HCT116 (cell line): ENCODE measurements around the gene SEMA6A. TPM values are rescaled to one million over a fixed set of nuclear protein-coding genes. Genes with fewer than 3 reads are reported as not detected.

ENCODE experiments used
- ATAC-seq: fragments of 200-7000 bp; cut with Tn5 transposase; 2 replicates; pipeline ENCODE4 v1.9.1; 2020; ENCODE audit warnings: mild to moderate bottlenecking, moderate library complexity
- BruUV-seq: library from RNA; stranded (reverse); fragments of 400-500 nt; replicated peaks from 2 replicates; lab custom pipeline; 2021; lab: Mats Ljungman, UMichigan
- CTCF ChIA-PET: fragments of 300-600 bp; sonication (Branson Sonifier 250); formaldehyde crosslinking; loops from one replicate; lab custom pipeline; 2021; ENCODE audit warnings: antibody characterized with exemption; lab: Charles Lee
- POLR2A ChIA-PET: fragments of 300-600, 350-600 bp; sonication (Branson Sonifier 250); formaldehyde crosslinking; loops from one replicate; lab custom pipeline; 2021; ENCODE audit warnings: antibody characterized with exemption; lab: Charles Lee
- RAD21 ChIA-PET, 2 experiments: fragments of 300-600 bp; sonication (Branson Sonifier 250); formaldehyde crosslinking; loops; one replicate each; lab custom pipeline; 2023; ENCODE audit warnings: low total read pairs in 2 of 2; ENCODE audit not compliant: uncharacterized antibody in 2 of 2, unreplicated experiment in 2 of 2, low non-redundant PET in 1 of 2; lab: Charles Lee
- DNase-seq: peaks from one replicate; pipeline ENCODE4 v3.0.0-alpha.2; 2010; ENCODE audit warnings: low read depth, low spot score
- H2AFZ ChIP-seq: fragments of 200-600 bp; shearing (Covaris generic), sonication (generic); 2 replicates; pipeline ENCODE4 v1.6.1; 2017; ENCODE audit warnings: low read depth, mixed run types, mixed read lengths, antibody characterized with exemption, low read length; ENCODE audit not compliant: poor library complexity, severe bottlenecking
- H3K27ac ChIP-seq: 2 replicates; pipeline ENCODE4 v1.5.1; 2012; ENCODE audit warnings: low read depth, low read length
- H3K27me3 ChIP-seq: fragments of 200-600 bp; sonication (generic); 2 replicates; pipeline ENCODE4 v1.6.1; 2016; ENCODE audit warnings: mixed run types, low read length, mixed read lengths; ENCODE audit not compliant: insufficient read depth
- H3K36me3 ChIP-seq, 2 experiments: fragments of 200-500 bp in 1 of 2; fragments of 200-600 bp in 1 of 2; sonication (Bioruptor generic) in 1 of 2; sonication (generic) in 1 of 2; 2 replicates each; pipeline versions ENCODE4 v1.5.1 to v1.6.1; 2014 to 2016; ENCODE audit warnings: low read length in 2 of 2, inconsistent platforms in 1 of 2, mixed read lengths in 1 of 2, mixed run types in 1 of 2; ENCODE audit not compliant: insufficient read depth in 2 of 2, control insufficient read depth in 1 of 2
- H3K4me1 ChIP-seq, 2 experiments: fragments of 200-600 bp in 1 of 2; sonication (generic) in 1 of 2; 2 replicates each; pipeline versions ENCODE4 v1.5.1 to v1.6.1; 2012 to 2017; ENCODE audit warnings: low read length in 2 of 2, inconsistent platforms in 1 of 2, mild to moderate bottlenecking in 1 of 2, mixed read lengths in 1 of 2, mixed run types in 1 of 2, moderate library complexity in 1 of 2; ENCODE audit not compliant: insufficient read depth in 2 of 2, control insufficient read depth in 1 of 2
- H3K4me2 ChIP-seq: fragments of 200-600 bp; sonication (generic); 2 replicates; pipeline ENCODE4 v1.6.1; 2017; ENCODE audit warnings: mixed run types, low read length, mixed read lengths
- H3K4me3 ChIP-seq, 2 experiments: fragments of 200-600 bp in 1 of 2; sonication (generic) in 1 of 2; replicated peaks in 1 of 2; 2 replicates each; pipeline ENCODE4 v1.5.1; 2011 to 2016; ENCODE audit warnings: low read length in 2 of 2, control low read depth in 1 of 2, low read depth in 1 of 2, mild to moderate bottlenecking in 1 of 2, mixed read lengths in 1 of 2, mixed run types in 1 of 2
- H3K79me2 ChIP-seq: fragments of 200-600 bp; sonication (generic); 2 replicates; pipeline ENCODE4 v1.6.1; 2017; ENCODE audit warnings: mild to moderate bottlenecking, mixed run types, low read length, moderate library complexity, mixed read lengths; ENCODE audit not compliant: insufficient read depth
- H3K9ac ChIP-seq: fragments of 200-600 bp; sonication (generic); 2 replicates; pipeline ENCODE4 v1.6.1; 2016; ENCODE audit warnings: low read length, mixed read lengths
- H3K9me2 ChIP-seq: fragments of 200-600 bp; sonication (generic), shearing (Covaris generic); 2 replicates; pipeline ENCODE4 v1.6.1; 2017; ENCODE audit warnings: mixed run types, mild to moderate bottlenecking, moderate library complexity; ENCODE audit not compliant: insufficient read depth
- H3K9me3 ChIP-seq, 2 experiments: fragments of 200-500 bp in 1 of 2; fragments of 200-600 bp in 1 of 2; sonication (Bioruptor generic) in 1 of 2; sonication (generic) in 1 of 2; 2 replicates each; pipeline ENCODE4 v1.6.1; 2014 to 2017; ENCODE audit warnings: low read length in 2 of 2, mixed read lengths in 2 of 2, inconsistent platforms in 1 of 2, low read depth in 1 of 2, mild to moderate bottlenecking in 1 of 2, mixed run types in 1 of 2, moderate library complexity in 1 of 2; ENCODE audit not compliant: control insufficient read depth in 1 of 2, insufficient read depth in 1 of 2
- H4K20me1 ChIP-seq: fragments of 200-600 bp; sonication (generic), shearing (Covaris generic); 2 replicates; pipeline ENCODE4 v1.6.1; 2017; ENCODE audit warnings: mixed run types, mild to moderate bottlenecking, moderate library complexity; ENCODE audit not compliant: insufficient read depth
- ATF3 ChIP-seq: IDR thresholded peaks from 2 replicates; pipeline ENCODE4 v1.6.1; 2012
- CBX3 ChIP-seq: IDR thresholded peaks from 2 replicates; pipeline ENCODE4 v1.6.1; 2012; ENCODE audit warnings: low read depth
- CEBPB ChIP-seq: IDR thresholded peaks from 2 replicates; pipeline ENCODE4 v1.6.1; 2012; ENCODE audit warnings: low read depth
- CTCF ChIP-seq, 3 experiments: fragments of 200-600 bp in 1 of 3; sonication (generic) in 1 of 3; IDR thresholded peaks in 2 of 3; conservative IDR thresholded peaks in 1 of 3; 2 replicates each; pipeline ENCODE4 v1.5.1; 2012 to 2017; ENCODE audit warnings: low read depth in 2 of 3, low read length in 2 of 3, antibody characterized with exemption in 1 of 3, borderline replicate concordance in 1 of 3, control low read depth in 1 of 3, mild to moderate bottlenecking in 1 of 3, mixed read lengths in 1 of 3, mixed run types in 1 of 3, moderate library complexity in 1 of 3; ENCODE audit not compliant: insufficient read depth in 1 of 3
- EGR1 ChIP-seq: IDR thresholded peaks from 2 replicates; pipeline ENCODE4 v1.6.1; 2012; ENCODE audit warnings: low read depth
- ELF1 ChIP-seq: IDR thresholded peaks from 2 replicates; pipeline ENCODE4 v1.6.1; 2012; ENCODE audit warnings: low read depth, borderline replicate concordance
- EZH2 ChIP-seq: fragments of 200-600 bp; sonication (generic); IDR thresholded peaks from 2 replicates; pipeline ENCODE4 v1.6.1; 2017; ENCODE audit warnings: antibody characterized with exemption, mixed run types
- EZH2phosphoT487 ChIP-seq: fragments of 200-600 bp; IDR thresholded peaks from 2 replicates; pipeline ENCODE4 v1.6.1; 2018; ENCODE audit warnings: antibody characterized with exemption, borderline replicate concordance
- FOSL1 ChIP-seq: IDR thresholded peaks from 2 replicates; pipeline ENCODE4 v1.6.1; 2012; ENCODE audit warnings: low read depth
- POLR2AphosphoS5 ChIP-seq: IDR thresholded peaks from 2 replicates; pipeline ENCODE4 v1.6.1; 2011; ENCODE audit warnings: mild to moderate bottlenecking, low read depth, low read length, moderate library complexity
- RAD21 ChIP-seq: IDR thresholded peaks from 2 replicates; pipeline ENCODE4 v1.6.1; 2012; ENCODE audit warnings: low read depth, mild to moderate bottlenecking
- REST ChIP-seq: IDR thresholded peaks from 2 replicates; pipeline ENCODE4 v1.6.1; 2012; ENCODE audit warnings: low read depth
- SP1 ChIP-seq: IDR thresholded peaks from 2 replicates; pipeline ENCODE4 v1.6.1; 2012; ENCODE audit warnings: low read depth
- SRF ChIP-seq: IDR thresholded peaks from 2 replicates; pipeline ENCODE4 v1.6.1; 2012; ENCODE audit warnings: low read depth
- TCF7L2 ChIP-seq: IDR thresholded peaks from 2 replicates; pipeline ENCODE4 v1.7.0; 2011; ENCODE audit warnings: borderline replicate concordance, inconsistent platforms; ENCODE audit not compliant: insufficient read depth, insufficient read length; ENCODE audit errors: extremely low read depth
- ZBTB33 ChIP-seq: IDR thresholded peaks from 2 replicates; pipeline ENCODE4 v1.6.1; 2011; ENCODE audit warnings: mild to moderate bottlenecking, low read length, moderate library complexity; ENCODE audit not compliant: insufficient replicate concordance; ENCODE audit errors: extremely low read depth
- ZFX ChIP-seq: fragments of 450-650 bp; IDR thresholded peaks from 2 replicates; pipeline ENCODE4 v1.6.1; 2017
- ZNF274 ChIP-seq: fragments of 200-500 bp; sonication (Bioruptor generic); IDR thresholded peaks from 2 replicates; pipeline ENCODE4 v1.6.1; 2014; ENCODE audit warnings: mild to moderate bottlenecking, low read depth, low read length, inconsistent platforms
- intact Hi-C: fragments of 100-400 bp; cut with micrococcal nuclease; formaldehyde crosslinking; loops from 2 replicates; pipeline ENCODE4 v1.10.0; 2022
- total RNA-seq: library from RNA; stranded (reverse); gene quantifications from one replicate; pipeline ENCODE4 v1.2.1, GENCODE V29; 2021; ENCODE audit not compliant: unreplicated experiment

SEMA6A gene
- total RNA-seq, 1 experiment from 2014 or later, result 6.7 TPM

- TF ChIP-seq EGR1 (no peak), RAD21 (no peak), TCF7L2 (no peak), POLR2AphosphoS5 (no peak), EZH2phosphoT487 (no peak), REST (no peak), EZH2 (no peak), ZFX (no peak), CEBPB (no peak), ZBTB33 (no peak), ATF3 (no peak), ZNF274 (no peak), SRF (no peak), ELF1 (no peak), CTCF (IDR thresholded peaks at IDR 0.05 in 2 of 3, conservative IDR thresholded peaks at IDR 0.05 in 1 of 3; ENCODE audit: borderline replicate concordance in 1 of 3, insufficient read depth in 1 of 3, low read depth in 2 of 3, low read length in 2 of 3) (no peak), FOSL1 (no peak), CBX3 (no peak), SP1 (no peak)
- Histone ChIP-seq H3K4me1 (peaks cover 0 to 12% of the 10 kb centered on the region in 2 experiments; a peak in 1 of 4 replicates), H3K9me3 (no peaks in the 10 kb centered on the region), H3K27ac (no peak overlapping the region), H3K4me2 (no peak overlapping the region), H3K9ac (no peak overlapping the region), H3K27me3 (no peaks in the 10 kb centered on the region), H3K9me2 (no peaks in the 10 kb centered on the region), H3K36me3 (no peaks in the 10 kb centered on the region), H2AFZ (no peak overlapping the region), H3K79me2 (no peaks in the 10 kb centered on the region), H3K4me3 (no peak overlapping the region), H4K20me1 (no peaks in the 10 kb centered on the region)
- intact Hi-C loops, result no loop called here
- RAD21 ChIA-PET, result no interaction called here
- POLR2A ChIA-PET, result no interaction called here
- no peak for ATAC-seq
- CTCF ChIA-PET, result no interaction called here
- DNase-seq, result no peak
- no TSS peak for BruUV-seq
Measured at GRCh38 chr5:116498503-116499048, 76.0 kb downstream of the SEMA6A start.
